Endodermal cell (in vitro differentiated cells): ENCODE measurements around the gene CYTH2. TPM values are rescaled to one million over a fixed set of nuclear protein-coding genes. Genes with fewer than 3 reads are reported as not detected.

ENCODE experiments used
- DNase-seq: peaks from one replicate; pipeline ENCODE4 v3.0.0-alpha.2; 2017
- H3K27ac ChIP-seq: 2 replicates; pipeline ENCODE4 v1.5.1; 2013; ENCODE audit warnings: mild to moderate bottlenecking, low read depth, low read length, moderate library complexity
- H3K27me3 ChIP-seq: 2 replicates; pipeline ENCODE4 v1.6.1; 2013; ENCODE audit warnings: mild to moderate bottlenecking, low read length, moderate library complexity; ENCODE audit not compliant: insufficient read depth, control insufficient read depth, poor library complexity, severe bottlenecking
- H3K36me3 ChIP-seq: 2 replicates; pipeline ENCODE4 v1.7.0; 2013; ENCODE audit warnings: mild to moderate bottlenecking, low read length, moderate library complexity; ENCODE audit not compliant: control insufficient read depth, insufficient read depth
- H3K4me1 ChIP-seq: one replicate; pipeline ENCODE4 v1.7.0; 2013; ENCODE audit warnings: low read length; ENCODE audit not compliant: control insufficient read depth, insufficient read depth
- H3K4me3 ChIP-seq: 2 replicates; pipeline ENCODE4 v1.5.1; 2013; ENCODE audit warnings: mild to moderate bottlenecking, low read length, moderate library complexity
- H3K9ac ChIP-seq: 2 replicates; pipeline ENCODE4 v1.6.1; 2013; ENCODE audit warnings: mild to moderate bottlenecking, low read length, moderate library complexity; ENCODE audit not compliant: poor library complexity, severe bottlenecking; ENCODE audit errors: extremely low read depth
- H3K9me3 ChIP-seq: 2 replicates; pipeline ENCODE4 v1.6.1; 2013; ENCODE audit warnings: mild to moderate bottlenecking, low read length, moderate library complexity; ENCODE audit not compliant: control insufficient read depth
- H3K27ac Mint-ChIP-seq: 2 replicates; pipeline ENCODE4 v1.8.0; 2020; ENCODE audit warnings: mixed read lengths
- H3K27me3 Mint-ChIP-seq: 2 replicates; pipeline ENCODE4 v1.8.0; 2021; ENCODE audit warnings: mild to moderate bottlenecking, mixed read lengths; ENCODE audit not compliant: insufficient read depth
- H3K36me3 Mint-ChIP-seq: 2 replicates; pipeline ENCODE4 v1.8.0; 2020; ENCODE audit warnings: low read depth, mixed read lengths
- H3K4me1 Mint-ChIP-seq: 2 replicates; pipeline ENCODE4 v1.8.0; 2020; ENCODE audit warnings: mixed read lengths
- H3K4me3 Mint-ChIP-seq: 2 replicates; pipeline ENCODE4 v1.8.0; 2020; ENCODE audit warnings: mild to moderate bottlenecking, moderate library complexity, mixed read lengths
- H3K9me3 Mint-ChIP-seq: 2 replicates; pipeline ENCODE4 v1.8.0; 2020; ENCODE audit warnings: mild to moderate bottlenecking, mixed read lengths
- WGBS, 2 experiments: methylation state at CpG; one replicate each; pipeline versions ENCODE4 v1.1.5 to v1.1.7; 2013; ENCODE audit warnings: missing lambda C conversion rate in 2 of 2, mixed read lengths in 1 of 2; ENCODE audit not compliant: insufficient coverage in 1 of 2, insufficient read length in 1 of 2; 5-methylcytosine and 5-hydroxymethylcytosine counted together
- total RNA-seq, 2 donors: library from RNA; stranded (reverse); fragmentation: NEBNext Ultra II Directional in 1 of 2; extraction: Animal tissue kit (Norgen Biotek cat#: 25700) in 1 of 2; gene quantifications; 2 replicates in 1 of 2; 3 replicates in 1 of 2; pipeline ENCODE4 v1.2.1, GENCODE V29; 2021
- TF ChIP-seq, protein P1 (sequence below): fragments of 200-600 bp; sonication (generic); conservative IDR thresholded peaks from 2 replicates; pipeline ENCODE4 v1.5.0; 2021; ENCODE audit warnings: antibody characterized with exemption, mild to moderate bottlenecking

The CYTH2 gene
- total RNA-seq, 2 donors from 2014 or later: 106 to 133 TPM

DNA sequence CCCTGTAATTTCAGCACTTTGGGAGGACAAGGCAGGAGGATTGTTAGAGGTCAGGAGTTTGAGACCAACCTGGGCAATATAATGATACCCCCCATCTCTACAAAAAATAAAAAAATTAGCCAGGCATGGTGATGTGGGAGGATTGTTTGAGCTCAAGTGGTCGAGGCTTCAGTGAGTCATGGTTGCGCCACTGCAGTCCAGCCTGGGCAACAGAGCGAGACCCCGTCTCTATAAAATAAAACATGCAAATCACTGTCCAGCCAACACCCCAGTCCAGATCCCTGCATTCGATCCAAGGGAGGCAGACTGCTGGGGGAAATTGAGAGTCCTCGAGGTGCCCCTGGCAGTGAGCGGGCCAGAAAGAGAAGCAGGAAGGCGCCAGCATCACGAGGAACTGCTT is 7.0 kb downstream of the CYTH2 start:
- no peaks in the 10 kb centered on the region for H3K4me1 Mint-ChIP-seq
- no peaks in the 10 kb centered on the region for H3K27me3 ChIP-seq
- no peak for DNase-seq
- H3K27ac ChIP-seq: no peak overlapping the region
- no peak overlapping the region for H3K4me3 ChIP-seq
- no peaks in the 10 kb centered on the region for H3K9me3 Mint-ChIP-seq
- H3K4me3 Mint-ChIP-seq: no peak overlapping the region
- no peaks in the 10 kb centered on the region for H3K9me3 ChIP-seq
- H3K9ac ChIP-seq: no peak overlapping the region
- 93 to 95% methylated on average over 9 of the region's 9 CpGs for WGBS, 2 experiments
- no peaks in the 10 kb centered on the region for H3K27me3 Mint-ChIP-seq
- H3K27ac Mint-ChIP-seq: no peak overlapping the region
- no peaks in the 10 kb centered on the region for H3K4me1 ChIP-seq
- peaks cover 70% of the 10 kb centered on the region for H3K36me3 Mint-ChIP-seq
- TF ChIP-seq, protein P1, sequence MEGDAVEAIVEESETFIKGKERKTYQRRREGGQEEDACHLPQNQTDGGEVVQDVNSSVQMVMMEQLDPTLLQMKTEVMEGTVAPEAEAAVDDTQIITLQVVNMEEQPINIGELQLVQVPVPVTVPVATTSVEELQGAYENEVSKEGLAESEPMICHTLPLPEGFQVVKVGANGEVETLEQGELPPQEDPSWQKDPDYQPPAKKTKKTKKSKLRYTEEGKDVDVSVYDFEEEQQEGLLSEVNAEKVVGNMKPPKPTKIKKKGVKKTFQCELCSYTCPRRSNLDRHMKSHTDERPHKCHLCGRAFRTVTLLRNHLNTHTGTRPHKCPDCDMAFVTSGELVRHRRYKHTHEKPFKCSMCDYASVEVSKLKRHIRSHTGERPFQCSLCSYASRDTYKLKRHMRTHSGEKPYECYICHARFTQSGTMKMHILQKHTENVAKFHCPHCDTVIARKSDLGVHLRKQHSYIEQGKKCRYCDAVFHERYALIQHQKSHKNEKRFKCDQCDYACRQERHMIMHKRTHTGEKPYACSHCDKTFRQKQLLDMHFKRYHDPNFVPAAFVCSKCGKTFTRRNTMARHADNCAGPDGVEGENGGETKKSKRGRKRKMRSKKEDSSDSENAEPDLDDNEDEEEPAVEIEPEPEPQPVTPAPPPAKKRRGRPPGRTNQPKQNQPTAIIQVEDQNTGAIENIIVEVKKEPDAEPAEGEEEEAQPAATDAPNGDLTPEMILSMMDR: no peak
- H3K36me3 ChIP-seq: peaks cover 82% of the 10 kb centered on the region

DNA sequence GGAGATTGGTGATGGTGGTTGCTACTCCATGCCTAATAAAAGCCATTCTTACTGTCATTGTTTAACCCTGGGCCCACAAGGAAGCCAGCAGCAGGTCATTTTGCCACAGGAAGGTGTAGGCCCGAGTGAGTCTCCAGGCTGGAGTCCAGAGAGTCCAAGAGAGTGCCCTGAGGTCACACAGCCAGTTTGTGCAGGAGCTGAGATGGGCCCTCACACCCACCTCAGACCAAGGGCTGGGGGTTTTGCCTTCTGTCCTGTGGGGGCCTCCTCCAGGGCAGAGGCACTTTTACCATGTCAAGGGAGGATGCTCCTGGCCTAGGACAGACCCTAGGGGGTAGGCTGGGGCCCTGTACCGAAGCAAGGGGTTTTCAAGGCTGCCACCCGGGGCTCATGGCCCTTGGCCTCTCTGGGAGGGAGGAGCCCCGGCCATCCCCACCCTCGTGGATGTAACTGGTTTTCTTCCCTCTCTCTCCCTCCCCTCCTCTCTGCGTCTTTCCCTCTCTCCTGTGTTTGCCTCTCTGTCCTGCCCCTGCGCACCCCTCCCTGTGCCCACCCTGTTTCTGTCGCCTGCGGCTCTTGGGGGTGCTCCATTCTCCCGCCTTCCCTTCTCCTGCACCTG is 8.0 kb downstream of the CYTH2 start:
- H3K27me3 Mint-ChIP-seq: no peaks in the 10 kb centered on the region
- H3K4me1 Mint-ChIP-seq: no peaks in the 10 kb centered on the region
- no peaks in the 10 kb centered on the region for H3K9me3 Mint-ChIP-seq
- TF ChIP-seq, protein P1: no peak
- 89 to 91% methylated on average over 4 to 10 of the region's 10 CpGs for WGBS, 2 experiments
- no peak overlapping the region for H3K4me3 Mint-ChIP-seq
- Histone ChIP-seq H3K27me3 (no peaks in the 10 kb centered on the region), H3K9ac (no peak overlapping the region), H3K4me1 (no peaks in the 10 kb centered on the region), H3K4me3 (no peak overlapping the region), H3K9me3 (no peaks in the 10 kb centered on the region), H3K27ac (no peak overlapping the region), H3K36me3 (peaks cover 77% of the 10 kb centered on the region)
- no peak overlapping the region for H3K27ac Mint-ChIP-seq
- peaks cover 69% of the 10 kb centered on the region for H3K36me3 Mint-ChIP-seq
- DNase-seq: no peak

DNA sequence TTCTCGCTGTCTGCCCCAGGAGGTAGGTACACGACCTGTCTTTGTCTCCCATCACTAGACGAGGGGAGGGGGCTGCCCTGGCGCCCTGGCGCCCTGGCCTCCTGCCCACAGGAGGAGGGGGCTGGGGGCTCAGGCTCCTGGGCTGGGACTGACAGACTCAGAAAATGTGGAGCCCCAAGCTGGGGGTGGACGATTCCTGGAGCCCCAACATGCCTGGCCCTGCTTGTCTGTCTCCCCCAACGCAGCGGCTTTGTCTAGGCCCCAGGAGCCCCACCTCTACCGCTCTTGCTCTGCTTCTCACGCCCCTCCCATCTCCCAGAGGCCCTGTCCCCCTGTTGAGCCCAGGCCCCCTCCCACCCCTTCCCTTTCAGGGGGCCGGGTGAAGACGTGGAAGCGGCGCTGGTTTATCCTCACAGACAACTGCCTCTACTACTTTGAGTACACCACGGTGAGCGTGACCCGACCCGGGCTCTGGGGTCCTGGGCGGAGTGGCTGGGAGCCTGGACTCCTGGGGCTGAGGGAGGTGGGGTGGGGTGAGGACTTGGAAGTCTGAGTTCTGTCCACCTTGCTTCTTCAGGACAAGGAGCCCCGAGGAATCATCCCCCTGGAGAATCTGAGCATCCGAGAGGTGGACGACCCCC is 8.6 kb downstream of the CYTH2 start:
- H3K27ac ChIP-seq: no peak overlapping the region
- H3K9me3 Mint-ChIP-seq: no peaks in the 10 kb centered on the region
- DNase-seq: no peak
- no peaks in the 10 kb centered on the region for H3K27me3 Mint-ChIP-seq
- no peak overlapping the region for H3K4me3 Mint-ChIP-seq
- TF ChIP-seq, protein P1: no peak
- H3K9ac ChIP-seq: no peak overlapping the region
- 92 to 94% methylated on average over 7 to 22 of the region's 22 CpGs for WGBS, 2 experiments
- H3K4me1 ChIP-seq: no peaks in the 10 kb centered on the region
- H3K9me3 ChIP-seq: no peaks in the 10 kb centered on the region
- no peaks in the 10 kb centered on the region for H3K27me3 ChIP-seq
- H3K36me3 Mint-ChIP-seq: peaks cover 64% of the 10 kb centered on the region
- H3K36me3 ChIP-seq: peaks cover 75% of the 10 kb centered on the region
- no peaks in the 10 kb centered on the region for H3K4me1 Mint-ChIP-seq
- H3K27ac Mint-ChIP-seq: no peak overlapping the region
- no peak overlapping the region for H3K4me3 ChIP-seq
